GM21381 (cell line): ENCODE results near the gene TACR2.
"Not testable (repeated sequence)": the region's sequence is repeated elsewhere in the genome, so short reads cannot be mapped to it uniquely, and the experiment has no call there.

Experiments
- ATAC-seq: cut with Tn5 transposase; IDR thresholded peaks from one replicate; pipeline ENCODE4 v1.9.1; 2021; ENCODE audit warnings: mild to moderate bottlenecking, moderate library complexity; ENCODE audit not compliant: unreplicated experiment

The TACR2 gene

DNA sequence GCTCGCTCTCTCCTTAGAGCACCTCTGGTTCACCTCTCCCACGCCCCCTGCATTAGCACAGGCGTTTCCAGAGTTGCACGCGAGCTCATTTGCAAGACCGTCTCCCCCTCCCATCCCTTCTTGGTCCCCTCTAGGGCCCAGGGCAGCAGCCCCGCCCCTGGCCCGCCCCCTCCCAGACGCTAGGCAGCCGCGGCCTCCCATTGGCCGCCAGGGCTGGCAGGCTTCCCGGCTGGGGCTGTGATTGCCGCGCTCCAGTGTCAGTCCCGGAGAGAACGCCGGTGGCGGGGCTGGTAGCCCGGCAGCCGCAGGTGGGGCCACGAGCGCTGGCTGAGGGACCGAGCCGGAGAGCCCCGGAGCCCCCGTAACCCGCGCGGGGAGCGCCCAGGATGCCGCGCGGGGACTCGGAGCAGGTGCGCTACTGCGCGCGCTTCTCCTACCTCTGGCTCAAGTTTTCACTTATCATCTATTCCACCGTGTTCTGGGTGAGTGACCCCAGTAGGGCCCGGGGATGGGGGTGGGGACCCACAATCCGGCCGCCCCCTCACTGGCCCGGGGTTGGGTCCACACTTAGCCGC, 34.6 kb upstream of the TACR2 start, which contains the start of gene TSPAN15:
Gene TSPAN15 (plus strand): TSS at position 257 of the 575 bp plus-strand sequence. CDS start 130 bp downstream, at position 387.
- peak; percentile 73 for ATAC-seq

DNA sequence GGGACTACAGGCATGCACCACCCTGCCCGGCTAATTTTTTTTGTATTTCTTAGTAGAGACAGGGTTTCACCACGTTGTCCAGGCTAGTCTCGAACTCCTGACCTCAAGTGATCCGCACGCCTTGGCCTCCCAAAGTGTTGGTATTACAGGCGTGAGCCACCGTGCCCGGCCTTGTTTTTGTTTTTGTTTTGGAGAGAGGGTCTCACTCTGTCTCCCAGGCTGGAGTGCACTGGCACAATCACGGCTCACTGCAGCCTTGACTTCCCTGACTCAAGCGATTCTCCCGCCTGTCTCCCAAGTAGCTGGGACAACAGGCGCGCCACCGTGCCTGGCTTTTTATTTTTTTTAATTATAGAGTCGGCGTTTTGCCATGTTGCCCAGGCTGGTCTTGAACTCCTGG, 33.7 kb upstream of the TACR2 start:
- ATAC-seq, result not testable (repeated sequence)

DNA sequence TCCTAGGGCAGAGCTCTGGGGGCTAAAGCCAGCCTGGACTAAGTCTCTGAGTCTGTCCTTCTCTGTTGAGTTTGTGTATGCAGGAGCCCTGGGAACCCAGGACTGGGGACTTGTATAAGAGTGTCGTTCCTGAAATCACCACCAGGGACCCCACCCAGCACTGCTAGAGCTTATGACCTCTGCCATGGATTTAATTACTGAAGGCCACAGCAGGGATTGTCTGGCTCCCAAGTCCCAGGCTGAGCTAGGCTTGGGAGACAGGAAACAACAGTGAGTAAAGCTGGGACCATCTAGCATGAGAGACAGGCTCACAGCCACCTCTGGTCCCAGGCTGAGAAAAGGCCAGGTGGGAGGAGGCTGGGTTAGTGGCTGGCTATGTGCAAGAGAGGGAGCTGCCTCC, 33.1 kb upstream of the TACR2 start:
- ATAC-seq, result no peak

DNA sequence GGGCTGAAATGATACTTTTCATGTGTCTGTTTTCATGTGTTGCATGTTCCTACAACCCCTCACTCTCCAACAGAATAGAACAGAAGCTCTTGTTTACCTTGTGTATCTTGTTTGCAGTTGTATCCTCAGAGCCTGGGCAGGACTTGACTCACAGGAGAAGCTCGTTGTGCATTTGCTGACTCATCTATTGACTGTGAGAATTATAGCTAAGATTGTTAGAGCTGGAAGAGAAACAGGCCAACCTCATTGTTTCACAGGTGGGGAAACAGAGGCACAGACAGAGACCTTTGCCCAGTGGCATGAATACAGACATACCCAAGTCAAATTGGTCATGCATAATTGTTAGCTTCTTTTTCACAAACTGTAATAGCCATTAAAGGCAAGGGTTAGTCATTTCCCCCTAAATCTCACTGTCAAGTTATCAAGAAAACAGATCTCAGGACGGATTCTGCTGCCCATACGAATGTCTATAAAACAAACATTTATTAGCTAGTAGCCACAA, 30.0 kb upstream of the TACR2 start:
- ATAC-seq, result no peak

DNA sequence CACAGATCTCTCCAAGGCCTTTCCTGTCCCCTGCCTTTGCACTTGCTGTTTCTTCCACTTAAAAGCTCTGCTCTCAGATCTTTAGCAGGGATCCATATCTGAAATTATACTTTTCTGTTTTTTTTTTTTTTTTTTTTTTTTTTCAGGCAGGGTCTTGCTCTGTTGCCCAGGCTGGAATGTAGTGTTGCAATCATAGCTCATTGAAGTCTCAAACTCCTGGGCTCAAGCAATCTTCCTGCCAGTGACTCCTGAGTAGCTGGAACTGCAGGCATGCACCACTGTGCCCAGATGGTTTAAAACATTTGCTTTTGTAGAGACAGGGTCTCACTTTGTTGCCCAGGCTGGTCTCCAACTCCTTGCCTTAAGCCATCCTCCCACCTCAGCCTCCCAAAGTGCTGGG, 29.5 kb upstream of the TACR2 start:
- no peak for ATAC-seq

DNA sequence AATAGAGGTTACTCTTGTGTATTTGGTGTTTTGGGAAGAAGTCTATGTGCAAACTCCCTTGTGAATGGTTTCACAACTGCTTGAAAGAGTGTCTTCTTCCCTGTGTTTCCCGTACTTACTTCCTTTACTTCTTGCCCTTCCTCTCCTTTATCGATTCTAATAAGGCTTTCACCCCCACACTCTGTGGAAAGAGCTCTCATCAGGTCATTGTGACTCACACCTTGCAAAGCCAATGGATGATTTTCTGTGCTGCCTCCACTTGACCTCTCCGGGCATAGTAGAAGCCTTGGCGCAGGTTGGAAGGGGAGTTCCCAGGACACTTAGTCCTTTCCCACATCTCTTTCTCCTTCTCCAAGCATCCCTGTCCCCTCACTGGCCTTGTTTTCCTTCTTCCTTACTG, 28.3 kb upstream of the TACR2 start:
- ATAC-seq, result no peak

DNA sequence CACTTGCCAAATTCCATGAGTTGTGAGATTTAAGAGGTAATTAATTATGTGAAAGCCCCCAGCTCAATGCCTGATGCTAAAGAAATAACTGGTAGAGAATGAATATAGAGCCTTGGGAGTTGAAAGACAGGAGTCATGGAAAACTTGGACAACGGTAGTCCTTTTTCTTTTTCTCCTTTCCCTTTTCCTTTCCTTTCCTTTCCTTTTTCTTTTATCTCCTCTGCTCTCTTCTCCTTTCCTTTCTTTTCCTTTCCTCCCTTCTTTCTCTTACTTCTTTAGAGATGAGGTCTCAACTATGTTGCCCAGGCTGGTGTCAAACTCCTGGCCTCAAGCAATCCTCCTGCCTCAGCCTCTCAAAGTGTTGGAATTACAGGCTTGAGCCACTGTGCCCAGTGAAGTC, 26.6 kb upstream of the TACR2 start:
- no peak for ATAC-seq

DNA sequence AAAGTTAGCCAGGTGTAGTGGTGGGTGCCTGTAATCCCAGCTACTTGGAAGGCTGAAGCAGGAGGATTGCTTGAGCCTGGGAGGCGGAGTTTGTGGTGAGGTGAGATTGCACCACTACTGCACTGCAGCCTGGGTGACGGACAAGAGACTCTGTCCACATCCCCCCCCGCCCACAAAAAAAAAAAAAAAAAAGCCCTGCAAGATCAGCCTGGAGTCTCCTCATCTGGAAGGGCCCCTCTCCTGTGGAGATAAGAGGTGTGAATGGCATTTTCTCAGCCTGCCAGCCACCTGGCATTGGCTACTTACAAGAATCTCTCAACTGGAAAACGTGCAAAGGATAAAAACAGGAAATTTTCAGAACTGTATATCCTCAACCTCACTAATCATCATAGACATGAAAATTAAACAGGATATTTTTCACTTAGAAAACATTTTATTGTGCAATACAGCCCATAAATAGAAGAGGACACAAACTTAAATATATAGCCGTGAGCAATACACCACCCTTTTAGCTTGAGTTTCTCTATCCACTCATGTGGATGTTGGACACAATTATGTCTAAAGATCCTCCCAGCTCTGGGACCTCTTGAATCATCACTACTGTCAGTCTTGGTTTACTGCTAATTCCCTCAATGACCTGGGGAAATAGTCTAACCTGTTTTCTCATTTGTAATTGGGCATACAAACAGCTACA, 23.2 kb upstream of the TACR2 start:
- no peak for ATAC-seq

DNA sequence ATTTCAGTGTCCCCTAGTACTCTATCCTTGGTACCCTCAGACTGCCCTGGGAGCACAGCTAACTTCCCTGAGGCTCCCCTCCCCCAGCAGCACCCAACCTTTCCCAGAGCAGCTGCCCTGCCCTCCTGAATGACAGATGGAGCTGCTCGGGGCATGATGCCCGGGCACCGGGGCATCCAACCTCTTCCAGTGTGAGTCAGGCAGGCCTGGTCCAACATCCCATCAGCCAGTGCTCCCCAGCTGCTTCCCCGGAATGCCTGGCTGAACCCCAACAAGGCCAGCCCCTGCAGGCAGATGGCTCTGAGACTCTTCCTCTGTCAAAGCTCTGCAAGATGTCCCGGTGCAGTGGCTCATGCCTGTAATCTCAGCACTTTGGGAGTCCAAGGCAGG, 22.6 kb upstream of the TACR2 start:
- ATAC-seq, result no peak

DNA sequence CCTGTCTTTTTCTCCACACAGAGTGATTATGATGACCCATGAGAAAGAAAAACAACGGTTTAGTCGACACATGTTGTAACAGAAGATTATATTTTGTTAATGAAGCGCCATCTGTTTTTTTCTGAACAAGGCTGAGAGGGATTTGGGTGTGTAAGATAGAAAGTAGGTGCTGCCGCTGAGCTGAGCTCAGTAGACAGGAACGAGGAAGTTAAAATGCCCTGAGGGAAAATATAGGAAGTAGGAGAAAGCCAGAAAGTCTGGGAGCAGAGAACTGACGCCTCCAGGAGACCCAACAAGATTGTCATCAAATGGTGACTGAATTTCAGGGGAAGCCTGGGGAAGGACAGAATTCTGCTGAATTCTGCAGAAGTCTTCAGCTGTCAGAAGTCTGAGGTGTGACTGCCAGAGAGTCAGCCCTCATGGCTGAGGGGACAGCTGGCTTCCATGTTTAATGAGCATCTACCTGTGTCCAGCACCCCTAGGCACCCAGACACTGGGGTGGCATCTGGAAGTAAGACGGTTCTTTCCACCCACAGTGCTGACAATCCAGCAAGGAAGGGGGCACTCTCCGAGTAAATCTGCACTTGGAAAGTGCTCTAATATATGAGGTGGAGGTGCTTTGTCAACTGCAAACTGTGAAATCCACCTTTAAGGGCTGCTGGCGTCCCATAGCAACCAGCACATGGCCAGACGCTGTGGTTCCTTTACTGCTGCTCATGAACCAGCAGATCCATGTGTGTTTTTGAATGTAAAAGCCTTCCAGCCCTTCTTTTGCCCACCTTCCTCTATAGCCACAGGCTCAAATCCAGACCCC, 22.0 kb upstream of the TACR2 start:
- ATAC-seq, result no peak

DNA sequence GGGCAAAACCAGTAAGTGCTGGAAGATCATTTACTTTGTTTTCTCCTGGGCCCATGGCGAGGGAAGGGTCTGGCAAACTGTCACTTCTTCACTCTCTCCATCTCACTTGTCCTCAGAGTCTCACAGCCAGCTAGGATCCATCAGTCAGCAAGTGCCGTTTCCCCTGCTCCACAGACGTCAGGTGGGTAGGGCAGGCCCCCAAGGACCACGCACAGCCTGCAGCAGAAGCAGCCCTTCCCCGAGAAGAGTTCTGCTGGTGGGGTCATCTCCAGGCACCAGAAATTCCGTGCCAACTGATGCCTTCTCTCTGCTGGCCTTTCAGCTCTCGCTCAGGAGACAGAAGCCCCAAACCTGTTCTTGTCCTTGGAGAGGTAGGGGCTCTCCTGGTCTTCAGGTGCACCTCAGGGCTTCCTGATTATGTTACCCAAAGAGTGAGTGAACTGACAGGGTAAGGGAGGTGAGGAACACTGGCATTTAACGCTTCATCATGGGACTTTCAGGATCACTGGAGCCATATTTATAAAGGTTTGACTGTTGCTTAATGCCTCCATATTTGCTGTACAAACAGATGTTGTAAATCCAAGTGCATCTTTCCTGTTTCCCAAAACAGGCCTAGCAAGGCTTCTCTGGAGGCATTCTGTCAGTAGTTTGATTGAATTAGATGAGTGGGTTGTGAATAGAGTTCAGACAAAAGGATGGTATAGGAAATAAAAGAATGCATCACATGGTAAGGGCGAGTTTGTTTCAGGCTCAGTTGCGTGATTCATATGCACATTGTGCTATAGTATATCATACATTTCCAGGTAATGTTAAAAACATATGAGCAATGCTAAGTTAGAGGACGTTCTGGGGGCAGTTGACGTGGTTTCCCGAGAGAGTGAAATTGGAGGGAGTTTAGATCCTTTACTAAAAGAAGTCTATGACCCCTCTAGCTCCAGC, 20.9 kb upstream of the TACR2 start:
- ATAC-seq, result no peak

DNA sequence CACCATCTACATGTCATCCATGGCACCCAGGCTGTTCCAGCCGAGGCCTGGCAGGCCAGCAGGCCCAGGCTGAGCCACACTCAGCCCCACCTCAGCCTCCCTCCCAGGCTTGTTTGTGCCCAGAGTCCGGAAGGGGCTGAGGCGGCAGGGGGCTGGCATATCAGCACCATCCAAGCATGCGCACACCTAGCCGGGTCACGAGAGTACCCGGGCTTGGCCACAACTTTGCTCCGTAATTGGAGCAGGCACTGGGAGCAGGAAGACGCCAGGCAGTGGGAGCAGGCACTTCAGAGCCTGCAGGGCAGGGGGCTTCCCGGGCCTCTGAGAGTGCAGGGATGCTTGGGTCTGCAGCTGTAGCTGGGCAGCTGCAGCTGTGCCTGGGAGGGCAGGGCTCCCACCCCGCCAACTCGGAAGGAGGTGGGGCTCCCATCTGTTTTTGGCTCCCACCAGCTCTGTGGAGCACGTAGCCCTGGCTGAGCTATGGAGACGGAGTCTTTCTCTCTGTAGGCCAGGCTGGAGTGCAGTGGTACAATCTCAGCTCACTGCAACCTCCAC, 19.3 kb upstream of the TACR2 start:
- ATAC-seq, result no peak

DNA sequence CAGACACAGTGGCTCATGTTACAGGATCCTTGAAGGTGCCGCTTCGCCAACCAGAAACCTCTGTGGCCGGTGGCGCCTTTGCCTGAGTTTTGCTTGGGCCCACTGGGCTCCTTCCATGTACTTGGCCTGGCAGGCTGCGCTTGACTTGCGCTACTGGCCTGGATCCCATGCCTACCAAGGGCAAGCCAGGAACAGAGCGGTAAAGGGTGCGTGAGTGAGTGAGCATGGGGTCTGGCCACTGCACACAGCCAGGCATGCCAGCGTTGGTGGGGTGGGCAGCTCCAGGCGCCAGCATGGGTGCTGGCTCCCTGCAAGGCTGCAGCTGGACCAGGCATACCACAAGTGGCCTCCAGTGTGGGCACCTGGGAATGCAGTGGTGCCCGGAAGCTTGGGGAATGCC, 18.2 kb upstream of the TACR2 start:
- ATAC-seq, result no peak

DNA sequence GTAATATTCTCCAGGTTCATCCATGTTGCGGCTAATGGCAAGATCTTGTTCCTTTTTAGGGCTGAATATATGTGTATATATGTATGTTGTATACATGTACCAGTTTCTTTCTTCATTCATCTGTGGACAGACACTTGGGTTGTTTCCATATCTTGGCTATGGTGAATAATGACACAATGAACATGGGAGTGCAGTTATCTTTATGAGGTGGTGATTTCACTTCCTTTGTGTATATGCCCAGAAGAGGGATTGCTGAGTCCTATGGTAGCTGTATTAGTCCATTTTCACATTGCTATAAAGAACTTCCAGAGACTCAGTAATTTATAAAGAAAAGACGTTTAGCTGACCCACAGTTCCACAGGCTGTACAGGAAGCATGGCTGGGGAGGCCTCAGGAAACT, 17.5 kb upstream of the TACR2 start:
- ATAC-seq, result no peak

DNA sequence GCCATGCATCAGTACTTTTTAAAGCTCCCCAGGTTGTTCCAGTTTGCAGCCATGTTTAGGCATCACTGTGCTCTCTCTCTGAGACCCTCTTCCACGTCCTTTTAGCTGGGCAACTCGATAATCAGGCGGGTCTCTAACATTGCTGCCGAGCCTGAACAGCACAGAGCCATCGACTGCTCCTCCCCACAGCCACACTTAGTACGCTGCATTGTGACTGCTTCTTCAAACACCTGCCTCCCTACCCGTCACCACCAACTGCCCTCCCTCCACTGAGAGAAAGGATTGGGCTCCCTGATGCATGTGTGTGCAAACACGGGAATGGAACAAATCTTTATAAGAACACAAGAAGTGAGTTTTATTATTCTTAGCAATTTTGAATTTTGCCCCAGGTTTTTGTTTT, 11.4 kb upstream of the TACR2 start:
- no peak for ATAC-seq

DNA sequence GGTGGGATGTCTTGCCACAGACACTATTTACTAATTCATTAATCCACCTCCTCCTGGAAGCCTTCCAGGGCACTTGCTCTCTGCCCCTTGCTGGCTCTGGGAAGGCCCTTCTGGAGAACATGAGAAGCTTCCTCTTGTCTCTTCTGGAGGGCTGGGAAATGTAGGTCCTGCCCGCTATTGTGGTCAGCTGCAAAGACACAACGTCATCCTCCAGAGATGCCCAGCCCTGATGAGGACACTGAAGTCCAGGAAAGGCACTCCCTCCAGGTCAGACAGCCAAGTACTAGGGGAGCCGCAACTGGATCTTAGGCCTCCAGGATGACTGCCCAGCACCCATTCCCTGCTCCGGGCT, 9.6 kb upstream of the TACR2 start:
- no peak for ATAC-seq

DNA sequence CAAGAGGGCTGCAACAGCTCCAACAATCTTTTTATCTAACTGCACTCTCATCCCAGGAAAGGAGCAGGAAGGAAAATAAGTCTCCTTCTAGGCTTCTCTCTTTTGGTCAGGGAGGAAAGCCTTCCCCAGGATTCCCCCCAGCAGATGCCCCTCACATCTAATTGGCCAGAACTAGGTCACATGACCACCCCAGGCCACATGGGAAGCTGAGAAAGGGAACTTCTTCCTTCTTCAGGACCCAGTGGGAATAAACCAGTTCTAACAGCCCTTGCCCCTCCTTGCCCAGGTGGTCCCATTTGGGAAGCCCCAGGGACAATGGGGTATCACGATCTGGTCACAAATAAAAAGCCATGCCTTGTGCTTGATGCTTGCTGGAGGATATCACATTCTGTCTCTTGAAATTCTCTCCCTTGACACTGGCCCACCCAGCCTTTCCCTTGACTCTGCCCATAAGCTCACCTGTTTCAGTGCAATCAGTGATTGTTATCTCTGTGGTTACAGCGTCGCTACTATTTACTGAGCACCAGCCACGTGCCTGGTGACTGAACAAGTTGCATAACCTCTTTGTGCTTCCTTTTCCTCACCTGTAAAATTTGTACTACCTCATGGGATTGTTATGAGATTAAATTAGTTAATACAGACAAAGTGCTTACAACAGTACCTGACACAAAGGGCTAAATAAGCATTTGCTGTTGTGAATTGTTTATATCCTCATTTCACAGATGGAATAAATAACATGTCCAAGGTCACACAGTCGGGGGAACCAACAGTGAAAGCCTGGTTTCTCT, 9.0 kb upstream of the TACR2 start:
- no peak for ATAC-seq

DNA sequence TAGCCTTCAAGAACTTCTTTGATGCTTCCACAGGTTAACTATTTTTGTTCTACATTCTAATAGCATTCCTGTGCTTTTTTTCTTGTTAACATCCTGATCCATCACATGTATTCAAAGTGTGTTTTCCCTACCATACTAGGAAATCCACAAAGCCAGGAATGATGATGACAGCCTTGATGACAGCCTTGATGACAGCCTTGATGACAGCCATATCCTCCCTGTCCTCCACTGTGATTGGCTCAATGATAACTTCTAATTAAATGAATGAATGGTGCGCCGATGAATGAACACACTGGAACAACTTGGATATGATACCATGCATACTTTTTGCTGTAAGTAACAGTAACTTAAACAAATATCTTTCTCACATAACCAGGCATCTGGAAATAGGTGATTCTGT, 8.3 kb upstream of the TACR2 start:
- ATAC-seq, result no peak

DNA sequence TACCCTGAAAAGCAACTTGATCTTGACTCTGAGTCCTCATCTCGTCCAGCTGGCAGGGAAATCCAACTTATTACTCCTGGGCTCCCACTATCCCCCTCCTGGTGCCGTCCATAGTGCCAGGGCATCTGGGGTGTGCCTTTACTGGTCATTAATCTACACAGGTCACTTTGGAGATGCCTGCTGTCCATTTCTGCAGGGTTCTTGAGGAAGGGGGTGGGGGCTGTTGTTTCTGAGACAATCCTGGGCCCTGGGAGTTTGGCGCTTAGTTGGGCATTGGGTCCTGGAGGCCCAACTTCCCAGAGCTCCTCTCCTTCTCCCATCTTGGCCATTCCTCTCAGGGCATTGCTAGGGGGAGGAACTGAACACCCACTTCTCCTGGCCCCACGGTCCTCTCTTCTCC, 6.0 kb upstream of the TACR2 start:
- no peak for ATAC-seq
